WTC11 (cell line): ENCODE data around the gene EMP1. TPM values are rescaled to one million over a fixed set of nuclear protein-coding genes. Genes with fewer than 3 reads are reported as not detected.

ENCODE experiments used
- ATAC-seq: fragments of 200-7000 bp; cut with Tn5 transposase; 2 replicates; pipeline ENCODE4 v1.10.0; 2021; ENCODE audit warnings: mild to moderate bottlenecking, moderate library complexity
- CTCF ChIA-PET: fragments of 300-600 bp; sonication (Branson Sonifier 250); formaldehyde crosslinking; loops from one replicate; lab custom pipeline; 2021; ENCODE audit warnings: antibody characterized with exemption; lab: Charles Lee
- POLR2A ChIA-PET: fragments of 350-600 bp; sonication (Branson Sonifier 250); formaldehyde crosslinking; loops from one replicate; lab custom pipeline; 2021; ENCODE audit warnings: antibody characterized with exemption; lab: Charles Lee
- DNase-seq: peaks from one replicate; pipeline ENCODE4 v3.0.0; 2021; ENCODE audit warnings: low spot score
- H3K27ac Mint-ChIP-seq: 2 replicates; pipeline ENCODE4 v1.8.0; 2021; ENCODE audit warnings: mixed read lengths
- H3K27me3 Mint-ChIP-seq: 2 replicates; pipeline ENCODE4 v1.8.0; 2021; ENCODE audit warnings: low read depth, mild to moderate bottlenecking, moderate library complexity, mixed read lengths
- H3K36me3 Mint-ChIP-seq: 2 replicates; pipeline ENCODE4 v1.8.0; 2021; ENCODE audit warnings: mixed read lengths
- H3K4me1 Mint-ChIP-seq: 2 replicates; pipeline ENCODE4 v1.8.0; 2022; ENCODE audit warnings: mixed read lengths
- H3K4me3 Mint-ChIP-seq: 2 replicates; pipeline ENCODE4 v1.8.0; 2021; ENCODE audit warnings: mild to moderate bottlenecking, moderate library complexity, mixed read lengths
- H3K9me3 Mint-ChIP-seq: 2 replicates; pipeline ENCODE4 v1.8.0; 2021; ENCODE audit warnings: mixed read lengths
- CBFB ChIP-seq: sonication (generic); formaldehyde crosslinking; IDR thresholded peaks from 2 replicates; pipeline ENCODE4 v1.8.1; 2022; ENCODE audit warnings: mild to moderate bottlenecking, low read depth, missing genetic modification reagents
- GABPB1 ChIP-seq: sonication (generic); formaldehyde crosslinking; IDR thresholded peaks from 2 replicates; pipeline ENCODE4 v1.8.1; 2023; ENCODE audit warnings: mild to moderate bottlenecking, missing genetic modification reagents
- IRF2 ChIP-seq: sonication (generic); formaldehyde crosslinking; IDR thresholded peaks from 2 replicates; pipeline ENCODE4 v1.8.0; 2022; ENCODE audit warnings: low read depth, missing genetic modification reagents, borderline replicate concordance
- KAT7 ChIP-seq: sonication (generic); formaldehyde crosslinking; IDR thresholded peaks from 2 replicates; pipeline ENCODE4 v1.8.1; 2023; ENCODE audit warnings: missing genetic modification reagents, mild to moderate bottlenecking, borderline replicate concordance
- NFE2L1 ChIP-seq: sonication (generic); formaldehyde crosslinking; IDR thresholded peaks from 2 replicates; pipeline ENCODE4 v1.8.1; 2023; ENCODE audit warnings: missing genetic modification reagents
- NR1H2 ChIP-seq: sonication (generic); formaldehyde crosslinking; IDR thresholded peaks from 2 replicates; pipeline ENCODE4 v1.9.0; 2021; ENCODE audit warnings: mild to moderate bottlenecking, moderate library complexity, missing genetic modification reagents
- SOX15 ChIP-seq: fragments of 250-450 bp; sonication (Bioruptor Pico); IDR thresholded peaks from 2 replicates; pipeline ENCODE4 v1.9.0; 2021; ENCODE audit warnings: mild to moderate bottlenecking
- SP1 ChIP-seq: sonication (generic); formaldehyde crosslinking; conservative IDR thresholded peaks from 2 replicates; pipeline ENCODE4 v1.8.1; 2022; ENCODE audit warnings: missing genetic modification reagents
- TEAD4 ChIP-seq: sonication (generic); formaldehyde crosslinking; IDR thresholded peaks from 2 replicates; pipeline ENCODE4 v1.8.0; 2022; ENCODE audit warnings: mild to moderate bottlenecking, missing genetic modification reagents
- ZNF423 ChIP-seq: fragments of 250-450 bp; sonication (Bioruptor Pico); IDR thresholded peaks from 2 replicates; pipeline ENCODE4 v2.1.2; 2022; ENCODE audit warnings: mild to moderate bottlenecking, moderate library complexity
- total RNA-seq: library from RNA; stranded (reverse); gene quantifications from 3 replicates; pipeline ENCODE4 v1.2.3, GENCODE V29; 2021
- TF ChIP-seq, protein P1 (sequence below): sonication (generic); formaldehyde crosslinking; IDR thresholded peaks from 2 replicates; pipeline ENCODE4 v1.8.0; 2023; ENCODE audit warnings: missing genetic modification reagents, mild to moderate bottlenecking, borderline replicate concordance
- TF ChIP-seq, protein P2 (sequence below): sonication (generic); formaldehyde crosslinking; IDR thresholded peaks from 2 replicates; pipeline ENCODE4 v1.8.1; 2023; ENCODE audit warnings: mild to moderate bottlenecking, missing genetic modification reagents
- TF ChIP-seq, protein P3 (sequence below): sonication (generic); formaldehyde crosslinking; IDR thresholded peaks from 2 replicates; pipeline ENCODE4 v1.8.0; 2022; ENCODE audit warnings: mild to moderate bottlenecking, missing genetic modification reagents
- TF ChIP-seq, protein P4 (sequence below): sonication (generic); formaldehyde crosslinking; IDR thresholded peaks from 2 replicates; pipeline ENCODE4 v1.8.1; 2023; ENCODE audit warnings: mild to moderate bottlenecking, missing genetic modification reagents, moderate library complexity
- TF ChIP-seq, protein P5 (sequence below): fragments of 250-450 bp; sonication (Bioruptor Pico); IDR thresholded peaks from 2 replicates; pipeline ENCODE4 v1.9.0; 2021; ENCODE audit warnings: mild to moderate bottlenecking, borderline replicate concordance

EMP1 gene
- total RNA-seq, 1 experiment from 2014 or later, result 1.4 TPM

DNA sequence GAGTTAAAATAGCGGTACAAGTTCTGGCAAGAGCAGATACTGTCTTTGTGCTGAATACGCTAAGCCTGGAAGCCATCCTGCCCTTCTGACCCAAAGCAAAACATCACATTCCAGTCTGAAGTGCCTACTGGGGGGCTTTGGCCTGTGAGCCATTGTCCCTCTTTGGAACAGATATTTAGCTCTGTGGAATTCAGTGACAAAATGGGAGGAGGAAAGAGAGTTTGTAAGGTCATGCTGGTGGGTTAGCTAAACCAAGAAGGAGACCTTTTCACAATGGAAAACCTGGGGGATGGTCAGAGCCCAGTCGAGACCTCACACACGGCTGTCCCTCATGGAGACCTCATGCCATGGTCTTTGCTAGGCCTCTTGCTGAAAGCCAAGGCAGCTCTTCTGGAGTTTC lies 18.5 kb downstream of the EMP1 start:
- ChIA-PET POLR2A (no interaction called here), CTCF (interaction anchor here (0.6 to 2.6 kb wide), 2 partner anchors 41 to 186 kb away, joined by 3 to 8 read pairs; no protein-coding TSS in a partner anchor)
- Mint-ChIP-seq H3K27me3 (no peaks in the 10 kb centered on the region; the same call in 1 of the 2 replicates), H3K36me3 (peaks cover 20% of the 10 kb centered on the region), H3K4me3 (no peak overlapping the region), H3K4me1 (peaks cover 15% of the 10 kb centered on the region), H3K27ac (no peak overlapping the region), H3K9me3 (peaks cover 29% of the 10 kb centered on the region)
- DNase-seq, result no peak
- ATAC-seq, result no peak
- TF ChIP-seq CBFB (CRISPR knock-in tag), result no peak
- TF ChIP-seq GABPB1 (CRISPR knock-in tag), result no peak
- TF ChIP-seq IRF2, result no peak
- TF ChIP-seq TEAD4 (CRISPR knock-in tag), result no peak

DNA sequence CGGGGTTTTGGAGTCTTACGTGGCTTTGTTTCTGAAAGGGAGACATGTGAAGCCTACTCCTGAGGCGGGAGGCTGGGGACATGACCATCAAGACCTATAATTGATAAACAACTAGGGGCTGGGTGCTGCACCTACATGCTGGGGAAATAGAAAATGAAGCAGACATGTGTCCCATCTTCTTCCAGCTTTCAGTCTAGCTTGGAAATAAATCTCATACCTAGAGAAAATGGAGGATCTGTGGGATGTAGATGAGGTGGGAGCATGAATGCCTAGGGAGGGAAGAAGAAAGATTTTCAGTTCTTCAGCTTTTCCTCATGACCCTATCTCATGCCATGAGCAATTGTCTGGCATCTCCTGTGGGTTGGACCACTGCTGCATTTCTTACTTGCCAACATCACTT lies 22.1 kb downstream of the EMP1 start:
- no peak for ATAC-seq
- Mint-ChIP-seq H3K27ac (no peak overlapping the region), H3K9me3 (peaks cover 32% of the 10 kb centered on the region), H3K4me3 (no peak overlapping the region), H3K36me3 (peaks cover 21% of the 10 kb centered on the region), H3K4me1 (no peaks in the 10 kb centered on the region), H3K27me3 (no peaks in the 10 kb centered on the region; the same call in 1 of the 2 replicates)
- POLR2A ChIA-PET, result no interaction called here
- no peak for DNase-seq
- no peak for TF ChIP-seq SOX15 (CRISPR knock-in tag)
- no peak for TF ChIP-seq ZNF423 (CRISPR knock-in tag)
- no peak for TF ChIP-seq NFE2L1 (CRISPR knock-in tag)
- TF ChIP-seq SP1, result no peak
- TF ChIP-seq, protein P1, sequence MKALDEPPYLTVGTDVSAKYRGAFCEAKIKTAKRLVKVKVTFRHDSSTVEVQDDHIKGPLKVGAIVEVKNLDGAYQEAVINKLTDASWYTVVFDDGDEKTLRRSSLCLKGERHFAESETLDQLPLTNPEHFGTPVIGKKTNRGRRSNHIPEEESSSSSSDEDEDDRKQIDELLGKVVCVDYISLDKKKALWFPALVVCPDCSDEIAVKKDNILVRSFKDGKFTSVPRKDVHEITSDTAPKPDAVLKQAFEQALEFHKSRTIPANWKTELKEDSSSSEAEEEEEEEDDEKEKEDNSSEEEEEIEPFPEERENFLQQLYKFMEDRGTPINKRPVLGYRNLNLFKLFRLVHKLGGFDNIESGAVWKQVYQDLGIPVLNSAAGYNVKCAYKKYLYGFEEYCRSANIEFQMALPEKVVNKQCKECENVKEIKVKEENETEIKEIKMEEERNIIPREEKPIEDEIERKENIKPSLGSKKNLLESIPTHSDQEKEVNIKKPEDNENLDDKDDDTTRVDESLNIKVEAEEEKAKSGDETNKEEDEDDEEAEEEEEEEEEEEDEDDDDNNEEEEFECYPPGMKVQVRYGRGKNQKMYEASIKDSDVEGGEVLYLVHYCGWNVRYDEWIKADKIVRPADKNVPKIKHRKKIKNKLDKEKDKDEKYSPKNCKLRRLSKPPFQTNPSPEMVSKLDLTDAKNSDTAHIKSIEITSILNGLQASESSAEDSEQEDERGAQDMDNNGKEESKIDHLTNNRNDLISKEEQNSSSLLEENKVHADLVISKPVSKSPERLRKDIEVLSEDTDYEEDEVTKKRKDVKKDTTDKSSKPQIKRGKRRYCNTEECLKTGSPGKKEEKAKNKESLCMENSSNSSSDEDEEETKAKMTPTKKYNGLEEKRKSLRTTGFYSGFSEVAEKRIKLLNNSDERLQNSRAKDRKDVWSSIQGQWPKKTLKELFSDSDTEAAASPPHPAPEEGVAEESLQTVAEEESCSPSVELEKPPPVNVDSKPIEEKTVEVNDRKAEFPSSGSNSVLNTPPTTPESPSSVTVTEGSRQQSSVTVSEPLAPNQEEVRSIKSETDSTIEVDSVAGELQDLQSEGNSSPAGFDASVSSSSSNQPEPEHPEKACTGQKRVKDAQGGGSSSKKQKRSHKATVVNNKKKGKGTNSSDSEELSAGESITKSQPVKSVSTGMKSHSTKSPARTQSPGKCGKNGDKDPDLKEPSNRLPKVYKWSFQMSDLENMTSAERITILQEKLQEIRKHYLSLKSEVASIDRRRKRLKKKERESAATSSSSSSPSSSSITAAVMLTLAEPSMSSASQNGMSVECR (CRISPR knock-in tag), result no peak
- no peak for TF ChIP-seq KAT7
- TF ChIP-seq, protein P2, sequence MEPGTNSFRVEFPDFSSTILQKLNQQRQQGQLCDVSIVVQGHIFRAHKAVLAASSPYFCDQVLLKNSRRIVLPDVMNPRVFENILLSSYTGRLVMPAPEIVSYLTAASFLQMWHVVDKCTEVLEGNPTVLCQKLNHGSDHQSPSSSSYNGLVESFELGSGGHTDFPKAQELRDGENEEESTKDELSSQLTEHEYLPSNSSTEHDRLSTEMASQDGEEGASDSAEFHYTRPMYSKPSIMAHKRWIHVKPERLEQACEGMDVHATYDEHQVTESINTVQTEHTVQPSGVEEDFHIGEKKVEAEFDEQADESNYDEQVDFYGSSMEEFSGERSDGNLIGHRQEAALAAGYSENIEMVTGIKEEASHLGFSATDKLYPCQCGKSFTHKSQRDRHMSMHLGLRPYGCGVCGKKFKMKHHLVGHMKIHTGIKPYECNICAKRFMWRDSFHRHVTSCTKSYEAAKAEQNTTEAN, result no peak
- TF ChIP-seq, protein P3, sequence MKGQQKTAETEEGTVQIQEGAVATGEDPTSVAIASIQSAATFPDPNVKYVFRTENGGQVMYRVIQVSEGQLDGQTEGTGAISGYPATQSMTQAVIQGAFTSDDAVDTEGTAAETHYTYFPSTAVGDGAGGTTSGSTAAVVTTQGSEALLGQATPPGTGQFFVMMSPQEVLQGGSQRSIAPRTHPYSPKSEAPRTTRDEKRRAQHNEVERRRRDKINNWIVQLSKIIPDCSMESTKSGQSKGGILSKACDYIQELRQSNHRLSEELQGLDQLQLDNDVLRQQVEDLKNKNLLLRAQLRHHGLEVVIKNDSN (CRISPR knock-in tag), result no peak
- TF ChIP-seq, protein P4, sequence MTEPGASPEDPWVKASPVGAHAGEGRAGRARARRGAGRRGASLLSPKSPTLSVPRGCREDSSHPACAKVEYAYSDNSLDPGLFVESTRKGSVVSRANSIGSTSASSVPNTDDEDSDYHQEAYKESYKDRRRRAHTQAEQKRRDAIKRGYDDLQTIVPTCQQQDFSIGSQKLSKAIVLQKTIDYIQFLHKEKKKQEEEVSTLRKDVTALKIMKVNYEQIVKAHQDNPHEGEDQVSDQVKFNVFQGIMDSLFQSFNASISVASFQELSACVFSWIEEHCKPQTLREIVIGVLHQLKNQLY (CRISPR knock-in tag), result no peak
- no peak for TF ChIP-seq NR1H2
- CTCF ChIA-PET, result interaction anchor here (0.8 kb wide), 1 partner anchor 233 kb away, joined by 3 read pairs; no protein-coding TSS in a partner anchor

DNA sequence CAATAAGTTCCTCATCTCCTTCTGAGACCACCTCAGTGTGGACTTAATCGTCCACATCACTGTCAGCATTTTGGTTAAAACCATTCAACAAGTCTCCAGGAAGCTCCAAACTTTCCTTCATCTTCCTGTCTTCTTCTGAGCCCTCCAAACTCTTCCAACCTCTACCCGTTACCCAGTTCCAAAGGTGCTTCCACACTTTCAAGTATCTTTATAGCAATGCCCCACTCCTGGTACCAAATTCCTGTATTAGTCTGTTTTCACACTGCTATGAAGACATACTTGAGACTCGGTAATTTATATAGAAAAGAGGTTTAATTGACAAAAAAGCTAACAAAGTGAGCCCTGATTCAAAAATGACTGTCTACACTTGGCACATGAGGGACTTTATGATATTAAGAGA lies 22.8 kb downstream of the EMP1 start:
- DNase-seq (no peak), ATAC-seq (no peak)
- ChIA-PET POLR2A (no interaction called here), CTCF (no interaction called here)
- Mint-ChIP-seq H3K4me3 (no peak overlapping the region), H3K27ac (no peak overlapping the region), H3K27me3 (no peaks in the 10 kb centered on the region; the same call in 1 of the 2 replicates), H3K9me3 (peaks cover 32% of the 10 kb centered on the region), H3K36me3 (peaks cover 21% of the 10 kb centered on the region), H3K4me1 (no peaks in the 10 kb centered on the region)
- TF ChIP-seq, protein P1 (CRISPR knock-in tag), result no peak
- TF ChIP-seq, protein P5, sequence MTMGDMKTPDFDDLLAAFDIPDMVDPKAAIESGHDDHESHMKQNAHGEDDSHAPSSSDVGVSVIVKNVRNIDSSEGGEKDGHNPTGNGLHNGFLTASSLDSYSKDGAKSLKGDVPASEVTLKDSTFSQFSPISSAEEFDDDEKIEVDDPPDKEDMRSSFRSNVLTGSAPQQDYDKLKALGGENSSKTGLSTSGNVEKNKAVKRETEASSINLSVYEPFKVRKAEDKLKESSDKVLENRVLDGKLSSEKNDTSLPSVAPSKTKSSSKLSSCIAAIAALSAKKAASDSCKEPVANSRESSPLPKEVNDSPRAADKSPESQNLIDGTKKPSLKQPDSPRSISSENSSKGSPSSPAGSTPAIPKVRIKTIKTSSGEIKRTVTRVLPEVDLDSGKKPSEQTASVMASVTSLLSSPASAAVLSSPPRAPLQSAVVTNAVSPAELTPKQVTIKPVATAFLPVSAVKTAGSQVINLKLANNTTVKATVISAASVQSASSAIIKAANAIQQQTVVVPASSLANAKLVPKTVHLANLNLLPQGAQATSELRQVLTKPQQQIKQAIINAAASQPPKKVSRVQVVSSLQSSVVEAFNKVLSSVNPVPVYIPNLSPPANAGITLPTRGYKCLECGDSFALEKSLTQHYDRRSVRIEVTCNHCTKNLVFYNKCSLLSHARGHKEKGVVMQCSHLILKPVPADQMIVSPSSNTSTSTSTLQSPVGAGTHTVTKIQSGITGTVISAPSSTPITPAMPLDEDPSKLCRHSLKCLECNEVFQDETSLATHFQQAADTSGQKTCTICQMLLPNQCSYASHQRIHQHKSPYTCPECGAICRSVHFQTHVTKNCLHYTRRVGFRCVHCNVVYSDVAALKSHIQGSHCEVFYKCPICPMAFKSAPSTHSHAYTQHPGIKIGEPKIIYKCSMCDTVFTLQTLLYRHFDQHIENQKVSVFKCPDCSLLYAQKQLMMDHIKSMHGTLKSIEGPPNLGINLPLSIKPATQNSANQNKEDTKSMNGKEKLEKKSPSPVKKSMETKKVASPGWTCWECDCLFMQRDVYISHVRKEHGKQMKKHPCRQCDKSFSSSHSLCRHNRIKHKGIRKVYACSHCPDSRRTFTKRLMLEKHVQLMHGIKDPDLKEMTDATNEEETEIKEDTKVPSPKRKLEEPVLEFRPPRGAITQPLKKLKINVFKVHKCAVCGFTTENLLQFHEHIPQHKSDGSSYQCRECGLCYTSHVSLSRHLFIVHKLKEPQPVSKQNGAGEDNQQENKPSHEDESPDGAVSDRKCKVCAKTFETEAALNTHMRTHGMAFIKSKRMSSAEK, result no peak
